Aorta (tissue), 5 donors: ENCODE results near the gene HACL1. TPM values are rescaled to one million over a fixed set of nuclear protein-coding genes. Genes with fewer than 3 reads are reported as not detected.

Experiments
- ATAC-seq: fragments of 200-7000 bp; cut with Tn5 transposase; one replicate; pipeline ENCODE4 v1.9.1; 2022; ENCODE audit warnings: moderate library complexity; ENCODE audit not compliant: low FRiP score
- DNase-seq, 2 donors: peaks; one replicate each; pipeline ENCODE4 v3.0.0-alpha.2; 2020
- H3K27ac ChIP-seq, 2 donors: one replicate each; pipeline ENCODE4 v1.5.1; 2013; ENCODE audit warnings: low read length in 2 of 2, mild to moderate bottlenecking in 2 of 2, moderate library complexity in 2 of 2, control low read depth in 1 of 2, inconsistent platforms in 1 of 2, low read depth in 1 of 2
- H3K27me3 ChIP-seq, 2 donors: one replicate each; pipeline ENCODE4 v1.6.1; 2013; ENCODE audit warnings: control low read depth in 1 of 2, low read length in 1 of 2, mild to moderate bottlenecking in 1 of 2, moderate library complexity in 1 of 2; ENCODE audit not compliant: insufficient read depth in 2 of 2, control insufficient read depth in 1 of 2
- H3K36me3 ChIP-seq, 2 donors: one replicate each; pipeline ENCODE4 v1.6.1; 2013; ENCODE audit warnings: control low read depth in 1 of 2, low read length in 1 of 2, mild to moderate bottlenecking in 1 of 2; ENCODE audit not compliant: insufficient read depth in 2 of 2, control insufficient read depth in 1 of 2
- H3K4me1 ChIP-seq, 2 donors: one replicate each; pipeline ENCODE4 v1.6.1; 2013; ENCODE audit warnings: low read length in 2 of 2, control low read depth in 1 of 2, mild to moderate bottlenecking in 1 of 2, moderate library complexity in 1 of 2; ENCODE audit not compliant: insufficient read depth in 2 of 2, control insufficient read depth in 1 of 2
- H3K4me3 ChIP-seq, 2 donors: one replicate each; pipeline ENCODE4 v1.5.1; 2013; ENCODE audit warnings: low read length in 2 of 2, control low read depth in 1 of 2, mild to moderate bottlenecking in 1 of 2
- H3K9me3 ChIP-seq: one replicate; pipeline ENCODE4 v1.6.1; 2013; ENCODE audit warnings: mild to moderate bottlenecking, low read length; ENCODE audit not compliant: control insufficient read depth
- WGBS, 2 donors: extraction: QIAGEN DNeasy Blood & Tissue Kit; methylation state at CpG; one replicate each; pipeline ENCODE4 v1.1.7; 2013; 5-methylcytosine and 5-hydroxymethylcytosine counted together
- intact Hi-C, 2 donors: fragments of 100-400 bp; cut with DNase I; formaldehyde crosslinking; loops; one replicate each; pipeline versions ENCODE4 v1.14.2 to v1.15.0; 2022
- polyA plus RNA-seq, 2 donors: library from polyadenylated mRNA; stranded (reverse); fragments of 200-250 nt; gene quantifications; one replicate each; pipeline ENCODE4 v1.2.3, GENCODE V29; 2013
- total RNA-seq, 2 donors: library from RNA; stranded (reverse); fragmentation: NEBNext Ultra II Directional; extraction: Animal tissue kit (Norgen Biotek cat#: 25700); gene quantifications; one replicate each; pipeline ENCODE4 v1.2.1, GENCODE V29; 2021
- donor health status: healthy with polysubstance abuse.
- donor health status: Bipolar disorder and iron deficiency.
- donor health status: DM: no; HTN: no; CAD: no.
- donor health status: DM: no; HTN: no; CAD: no.
- donor health status: DM: yes; HTN: yes; CAD: no.

HACL1 gene
- total and polyA plus RNA-seq, 4 donors: 13.3 to 27.1 (median 23.3) TPM

GRCh38 chr3:15521573-15521965, 79.8 kb downstream of the HACL1 start, which contains the start of gene COLQ:
COLQ (minus strand) TSS chr3:15521706; CDS start chr3:15521625, 81 bp downstream.
- Histone ChIP-seq H3K27ac (peak within 1 kb of the TSS; percentile 1 to 15), H3K9me3 (no peaks in the 10 kb centered on the region), H3K4me3 (peak within 1 kb of the TSS; percentile 54 to 63), H3K36me3 (no peaks in the 10 kb centered on the region), H3K27me3 (no peaks in the 10 kb centered on the region), H3K4me1 (peaks cover 0 to 2% of the 10 kb centered on the region in 2 donors)
- WGBS, 2 donors: 5 to 8% methylated on average over 6 of the region's 6 CpGs
- intact Hi-C loops: loop anchor here in 1 of 2 donors (5.0 kb wide), 2 partner anchors 44 to 79 kb away; no protein-coding TSS in a partner anchor
- ATAC-seq (no peak), DNase-seq (no peak)

GRCh38 chr3:15520804-15521572, 80.4 kb downstream of the HACL1 start:
- 11% methylated on average over 14 of the region's 14 CpGs for WGBS, 2 donors

GRCh38 chr3:15520185-15520584, 81.2 kb downstream of the HACL1 start:
- no peak for ATAC-seq

More at GRCh38 chr3:15520804-15521572, 80.4 kb downstream of the HACL1 start:
- peak overlapping the region; percentile 1 to 15 for H3K27ac ChIP-seq
- H3K36me3 ChIP-seq: no peaks in the 10 kb centered on the region
- peak overlapping the region; percentile 54 to 63 for H3K4me3 ChIP-seq
- no peaks in the 10 kb centered on the region for H3K9me3 ChIP-seq
- intact Hi-C loops: loop anchor here in 1 of 2 donors (5.0 kb wide), 2 partner anchors 44 to 79 kb away; no protein-coding TSS in a partner anchor
- no peaks in the 10 kb centered on the region for H3K27me3 ChIP-seq
- DNase-seq: no peak
- no peak for ATAC-seq
- peaks cover 0 to 2% of the 10 kb centered on the region in 2 donors for H3K4me1 ChIP-seq

GRCh38 chr3:15519096-15519495, 82.3 kb downstream of the HACL1 start:
- no peak for DNase-seq
- no peaks in the 10 kb centered on the region for H3K27me3 ChIP-seq
- intact Hi-C loops: no loop called here
- no peak overlapping the region for H3K4me3 ChIP-seq
- ATAC-seq: no peak
- H3K9me3 ChIP-seq: no peaks in the 10 kb centered on the region
- no peak overlapping the region for H3K27ac ChIP-seq
- WGBS, 2 donors: 81 to 85% methylated on average over 4 of the region's 4 CpGs
- peaks cover 0 to 2% of the 10 kb centered on the region in 2 donors for H3K4me1 ChIP-seq
- H3K36me3 ChIP-seq: no peaks in the 10 kb centered on the region

More at GRCh38 chr3:15520185-15520584, 81.2 kb downstream of the HACL1 start:
- H3K9me3 ChIP-seq: no peaks in the 10 kb centered on the region
- no peaks in the 10 kb centered on the region for H3K27me3 ChIP-seq
- peaks cover 0 to 2% of the 10 kb centered on the region in 2 donors for H3K4me1 ChIP-seq
- no peak for DNase-seq
- H3K4me3 ChIP-seq: peak overlapping the region in 1 of 2 donors; percentile 63
- intact Hi-C loops: loop anchor here in 1 of 2 donors (5.0 kb wide), 2 partner anchors 43 to 78 kb away; no protein-coding TSS in a partner anchor
- H3K36me3 ChIP-seq: no peaks in the 10 kb centered on the region
- WGBS, 2 donors: 28% methylated on average over 3 of the region's 3 CpGs
- H3K27ac ChIP-seq: no peak overlapping the region

- Histone ChIP-seq H3K36me3 (no peaks in the 10 kb centered on the region), H3K27me3 (no peaks in the 10 kb centered on the region), H3K27ac (no peak overlapping the region), H3K4me1 (peaks cover 0 to 5% of the 10 kb centered on the region in 2 donors), H3K9me3 (no peaks in the 10 kb centered on the region), H3K4me3 (no peak overlapping the region)
- ATAC-seq (no peak), DNase-seq (no peak)
- 87 to 91% methylated on average over 4 of the region's 4 CpGs for WGBS, 2 donors
- intact Hi-C loops: no loop called here
These were observed 86.6 kb downstream of the HACL1 start for GRCh38 chr3:15514663-15515340.

- no peaks in the 10 kb centered on the region for H3K36me3 ChIP-seq
- H3K4me3 ChIP-seq: no peak overlapping the region
- WGBS, 2 donors: 93 to 94% methylated on average over 5 of the region's 5 CpGs
- DNase-seq (no peak), ATAC-seq (no peak)
- intact Hi-C loops: no loop called here
- H3K4me1 ChIP-seq: peaks cover 0 to 4% of the 10 kb centered on the region in 2 donors
- H3K27me3 ChIP-seq: no peaks in the 10 kb centered on the region
- H3K27ac ChIP-seq: no peak overlapping the region
- H3K9me3 ChIP-seq: no peaks in the 10 kb centered on the region
These were observed 87.3 kb downstream of the HACL1 start for GRCh38 chr3:15513810-15514662.

GRCh38 chr3:15513116-15513515, 88.3 kb downstream of the HACL1 start:
- intact Hi-C loops: no loop called here
- WGBS, 2 donors: 95 to 97% methylated on average over 7 of the region's 7 CpGs
- peaks cover 0 to 4% of the 10 kb centered on the region in 2 donors for H3K4me1 ChIP-seq
- no peaks in the 10 kb centered on the region for H3K9me3 ChIP-seq
- no peak overlapping the region for H3K27ac ChIP-seq
- no peaks in the 10 kb centered on the region for H3K27me3 ChIP-seq
- DNase-seq: no peak
- H3K4me3 ChIP-seq: no peak overlapping the region
- no peaks in the 10 kb centered on the region for H3K36me3 ChIP-seq
- ATAC-seq: no peak

- peak; percentile 70 to 79 for DNase-seq
These were observed 89.2 kb downstream of the HACL1 start for GRCh38 chr3:15512166-15512565.

More at GRCh38 chr3:15512166-15512565, 89.2 kb downstream of the HACL1 start:
- WGBS, 2 donors: 6 to 7% methylated on average over 10 of the region's 10 CpGs
- ATAC-seq: peak; percentile 76
- peaks cover 0 to 4% of the 10 kb centered on the region in 2 donors for H3K4me1 ChIP-seq
- no peaks in the 10 kb centered on the region for H3K36me3 ChIP-seq
- intact Hi-C loops: no loop called here
- no peak overlapping the region for H3K27ac ChIP-seq
- no peaks in the 10 kb centered on the region for H3K9me3 ChIP-seq
- H3K4me3 ChIP-seq: no peak overlapping the region
- H3K27me3 ChIP-seq: no peaks in the 10 kb centered on the region
